Ishikawa (cell line): ENCODE data around the gene ZBBX.

Source experiments
- CEBPB ChIP-seq: IDR thresholded peaks from 2 replicates; pipeline ENCODE4 v1.6.1; 2012
- CREB1 ChIP-seq: IDR thresholded peaks from 2 replicates; pipeline ENCODE4 v1.6.1; 2012; ENCODE audit warnings: low read depth
- EGR1 ChIP-seq: IDR thresholded peaks from 2 replicates; pipeline ENCODE4 v1.6.1; 2012
- EP300 ChIP-seq: IDR thresholded peaks from 2 replicates; pipeline ENCODE4 v1.6.1; 2012; ENCODE audit warnings: borderline replicate concordance
- FOXM1 ChIP-seq: IDR thresholded peaks from 2 replicates; pipeline ENCODE4 v1.6.1; 2012; ENCODE audit warnings: low read depth, borderline replicate concordance
- MAX ChIP-seq: IDR thresholded peaks from 2 replicates; pipeline ENCODE4 v1.6.1; 2012
- NFIC ChIP-seq: IDR thresholded peaks from 2 replicates; pipeline ENCODE4 v1.6.1; 2012
- RAD21 ChIP-seq: IDR thresholded peaks from 2 replicates; pipeline ENCODE4 v1.6.1; 2012; ENCODE audit warnings: low read depth
- REST ChIP-seq: IDR thresholded peaks from 2 replicates; pipeline ENCODE4 v1.6.1; 2012; ENCODE audit warnings: low read depth, mild to moderate bottlenecking
- TAF1 ChIP-seq: IDR thresholded peaks from 2 replicates; pipeline ENCODE4 v1.6.1; 2012; ENCODE audit warnings: low read depth, mild to moderate bottlenecking
- TCF12 ChIP-seq: IDR thresholded peaks from 2 replicates; pipeline ENCODE4 v1.6.1; 2012; ENCODE audit warnings: low read depth
- TEAD4 ChIP-seq: IDR thresholded peaks from 2 replicates; pipeline ENCODE4 v1.6.1; 2012
- YY1 ChIP-seq: IDR thresholded peaks from 2 replicates; pipeline ENCODE4 v1.6.1; 2012; ENCODE audit warnings: low read depth
- ZBTB7A ChIP-seq: IDR thresholded peaks from 2 replicates; pipeline ENCODE4 v1.6.1; 2012; ENCODE audit warnings: low read depth
- TF ChIP-seq, protein P1 (sequence below): IDR thresholded peaks from 2 replicates; pipeline ENCODE4 v1.6.1; 2012

Gene ZBBX

DNA sequence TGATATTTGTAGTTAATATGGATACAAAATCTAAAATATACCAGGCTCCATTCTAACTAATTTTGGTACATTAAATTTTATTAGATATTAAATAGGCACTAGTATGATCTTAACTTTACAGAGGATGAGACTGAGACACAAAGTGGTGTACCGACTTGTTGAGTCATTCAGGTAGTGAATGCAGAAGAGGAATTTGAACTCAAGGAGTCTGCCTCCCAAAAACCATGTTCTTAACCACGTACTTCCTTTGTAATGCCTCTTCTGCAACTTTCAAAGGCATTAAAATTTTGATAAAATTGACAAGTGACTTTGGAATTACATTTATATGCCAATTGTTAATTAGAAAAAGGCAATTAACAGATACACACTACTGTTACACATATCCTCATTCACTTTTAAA lies 61.8 kb downstream of the ZBBX start:
- no peak for TF ChIP-seq ZBTB7A
- TF ChIP-seq NFIC, result no peak
- no peak for TF ChIP-seq EP300
- no peak for TF ChIP-seq TAF1
- no peak for TF ChIP-seq RAD21
- TF ChIP-seq EGR1, result no peak
- TF ChIP-seq FOXM1, result no peak
- no peak for TF ChIP-seq TEAD4
- no peak for TF ChIP-seq YY1
- no peak for TF ChIP-seq TCF12
- TF ChIP-seq CREB1, result no peak
- TF ChIP-seq, protein P1, sequence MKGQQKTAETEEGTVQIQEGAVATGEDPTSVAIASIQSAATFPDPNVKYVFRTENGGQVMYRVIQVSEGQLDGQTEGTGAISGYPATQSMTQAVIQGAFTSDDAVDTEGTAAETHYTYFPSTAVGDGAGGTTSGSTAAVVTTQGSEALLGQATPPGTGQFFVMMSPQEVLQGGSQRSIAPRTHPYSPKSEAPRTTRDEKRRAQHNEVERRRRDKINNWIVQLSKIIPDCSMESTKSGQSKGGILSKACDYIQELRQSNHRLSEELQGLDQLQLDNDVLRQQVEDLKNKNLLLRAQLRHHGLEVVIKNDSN, result no peak
- no peak for TF ChIP-seq REST
- TF ChIP-seq MAX, result no peak

DNA sequence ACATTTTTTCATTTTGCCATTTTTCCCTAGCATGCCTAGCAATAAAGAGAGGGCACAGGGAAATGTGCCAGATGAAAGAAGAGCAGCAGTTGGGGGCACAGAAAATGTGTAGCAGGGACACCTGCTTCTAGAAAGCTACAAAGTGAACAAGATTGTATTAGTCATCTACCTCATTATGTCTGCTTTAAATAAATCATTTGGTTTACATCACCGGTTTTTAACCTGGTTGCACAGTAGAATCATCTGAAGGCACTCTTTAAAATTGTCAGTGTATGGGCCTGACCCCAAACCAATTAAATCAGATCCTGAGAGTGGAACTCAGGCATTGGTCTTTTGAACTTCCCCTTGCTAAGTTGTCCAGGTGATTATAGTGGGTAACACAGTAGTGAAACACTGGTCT lies 73.8 kb downstream of the ZBBX start:
- TF ChIP-seq TEAD4 (no peak), YY1 (no peak), REST (no peak), CREB1 (no peak)
- TF ChIP-seq, protein P1, result no peak

- TF ChIP-seq EGR1, result no peak
- no peak for TF ChIP-seq CREB1
- TF ChIP-seq, protein P1, result no peak
- TF ChIP-seq REST, result no peak
- TF ChIP-seq CEBPB, result no peak
- TF ChIP-seq TCF12, result no peak
- no peak for TF ChIP-seq NFIC
- no peak for TF ChIP-seq ZBTB7A
- TF ChIP-seq TEAD4, result no peak
- no peak for TF ChIP-seq EP300
- TF ChIP-seq TAF1, result no peak
- no peak for TF ChIP-seq FOXM1
- no peak for TF ChIP-seq RAD21
Observed at GRCh38 chr3:167305340-167305890, 74.7 kb downstream of the ZBBX start.

DNA sequence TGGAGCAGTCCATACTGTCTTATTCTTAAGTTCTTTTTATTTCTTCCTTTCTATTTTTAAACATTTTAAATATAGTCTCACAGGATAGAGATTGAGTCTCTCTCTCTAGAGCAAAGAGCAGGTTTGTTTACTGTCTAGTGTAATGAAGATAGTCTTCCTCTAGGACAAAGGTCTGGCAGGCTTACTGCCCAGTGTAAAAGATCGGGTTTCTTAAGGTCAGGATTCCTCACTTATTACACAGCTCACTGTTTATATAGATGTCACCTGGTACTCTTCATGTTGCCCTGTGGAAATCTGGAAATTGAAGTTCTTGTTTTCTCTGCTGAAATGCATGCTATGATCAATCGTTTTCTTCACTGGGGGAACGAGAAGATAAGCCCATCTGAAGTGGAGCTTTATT lies 76.0 kb downstream of the ZBBX start:
- TF ChIP-seq MAX (no peak), TEAD4 (no peak), FOXM1 (no peak), TAF1 (no peak), YY1 (no peak), CREB1 (no peak), CEBPB (no peak), TCF12 (no peak), EGR1 (no peak), ZBTB7A (no peak), REST (no peak), NFIC (no peak), EP300 (no peak), RAD21 (no peak)
- TF ChIP-seq, protein P1, result no peak
